T-helper 22 cell (primary cell): Measurements from ENCODE around the gene RAB11FIP3.
"Not testable (repeated sequence)": the region's sequence is repeated elsewhere in the genome, so short reads cannot be mapped to it uniquely, and the experiment has no call there.

Source experiments
- DNase-seq: peaks from one replicate; pipeline ENCODE4 v3.0.0-alpha.2; 2020; ENCODE audit warnings: low read depth

RAB11FIP3 gene

DNA sequence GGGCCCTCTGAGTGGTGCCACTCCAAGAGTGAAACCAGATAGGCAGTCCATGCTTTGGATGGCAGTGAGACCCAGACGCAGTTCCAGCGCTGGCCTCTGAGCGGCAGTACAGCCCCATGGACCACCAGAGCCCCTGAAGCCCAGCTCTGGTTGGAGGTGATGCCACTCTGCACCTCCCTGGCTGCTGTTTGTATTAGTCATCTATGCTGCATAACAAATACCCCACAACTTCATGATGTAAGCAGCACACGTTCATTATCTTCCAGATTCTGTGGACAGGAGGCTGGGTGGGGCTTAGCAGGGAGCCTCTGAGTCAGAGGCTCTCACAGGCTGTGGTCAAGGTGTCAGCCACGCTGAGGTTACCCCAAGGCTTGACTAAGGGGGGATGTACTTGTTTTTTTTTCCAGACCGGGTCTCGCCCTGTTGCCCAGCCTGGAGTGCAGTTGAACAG is 33.5 kb upstream of the RAB11FIP3 start:
- peak; percentile 29 for DNase-seq

DNA sequence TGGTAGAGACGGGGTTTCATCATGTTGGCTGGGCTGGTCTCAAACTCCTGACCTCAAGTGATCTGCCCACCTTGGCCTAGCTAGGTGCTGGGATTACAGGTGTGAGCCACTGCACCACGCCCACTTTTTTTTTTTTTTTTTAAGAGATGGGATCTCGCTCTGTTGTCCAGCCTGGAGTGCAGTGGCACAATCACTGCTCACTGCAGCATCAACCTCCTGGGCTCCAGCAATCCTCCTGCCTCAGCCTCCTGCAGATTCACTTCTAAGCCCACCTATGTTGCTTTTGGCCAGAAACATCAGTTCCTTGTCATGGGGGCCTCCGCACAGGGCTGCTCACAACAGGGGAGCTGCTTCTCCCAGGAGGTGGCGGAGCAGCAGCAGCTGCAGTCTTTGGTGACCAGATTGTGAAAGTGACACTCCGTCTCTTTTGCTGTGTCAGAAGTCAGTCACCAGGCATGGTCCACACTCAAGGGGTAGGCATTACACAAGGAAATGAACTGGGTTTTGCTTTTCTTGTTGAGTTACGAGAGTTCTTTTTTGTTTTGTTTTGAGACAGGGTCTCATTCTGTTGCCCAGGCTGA is 32.9 kb upstream of the RAB11FIP3 start:
- no peak for DNase-seq

DNA sequence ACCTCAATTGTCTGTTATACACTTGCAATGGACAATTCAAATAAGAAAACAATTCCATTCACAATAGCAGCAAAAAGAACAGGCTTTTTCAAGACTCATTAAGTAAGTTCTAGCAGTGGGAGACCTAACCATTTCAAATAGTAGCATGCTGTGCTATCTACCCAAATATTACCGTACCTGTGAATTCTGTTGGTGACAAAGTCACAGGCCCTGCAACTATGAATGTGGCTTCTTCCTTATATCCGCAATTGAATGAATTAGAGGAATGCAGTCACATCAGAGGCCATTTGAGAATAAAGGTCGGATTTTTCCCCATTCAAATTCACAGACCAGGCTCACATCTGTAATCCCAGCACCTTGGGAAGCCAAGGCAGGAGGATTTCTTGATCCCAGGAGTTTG is 29.2 kb upstream of the RAB11FIP3 start:
- DNase-seq, result no peak

DNA sequence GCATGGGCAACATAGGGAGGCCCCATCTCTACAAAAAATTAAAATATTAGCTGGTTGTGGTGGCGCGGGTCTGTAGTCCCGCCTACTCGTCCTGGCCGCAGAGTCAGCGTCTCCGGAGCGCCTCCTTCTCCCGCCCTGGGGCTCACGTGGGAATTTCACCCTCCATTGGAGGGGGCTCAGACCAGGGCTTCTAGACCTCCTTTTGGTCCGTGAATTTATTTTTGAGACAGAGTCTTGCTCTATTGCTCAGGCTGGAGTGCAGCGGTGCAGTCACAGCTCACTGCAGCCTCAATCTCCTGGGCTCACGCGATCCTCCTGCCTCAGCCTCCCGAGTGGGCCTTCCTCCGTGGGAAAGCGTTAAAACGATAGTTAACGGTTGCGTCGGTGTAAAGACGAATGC is 28.8 kb upstream of the RAB11FIP3 start:
- no peak for DNase-seq

DNA sequence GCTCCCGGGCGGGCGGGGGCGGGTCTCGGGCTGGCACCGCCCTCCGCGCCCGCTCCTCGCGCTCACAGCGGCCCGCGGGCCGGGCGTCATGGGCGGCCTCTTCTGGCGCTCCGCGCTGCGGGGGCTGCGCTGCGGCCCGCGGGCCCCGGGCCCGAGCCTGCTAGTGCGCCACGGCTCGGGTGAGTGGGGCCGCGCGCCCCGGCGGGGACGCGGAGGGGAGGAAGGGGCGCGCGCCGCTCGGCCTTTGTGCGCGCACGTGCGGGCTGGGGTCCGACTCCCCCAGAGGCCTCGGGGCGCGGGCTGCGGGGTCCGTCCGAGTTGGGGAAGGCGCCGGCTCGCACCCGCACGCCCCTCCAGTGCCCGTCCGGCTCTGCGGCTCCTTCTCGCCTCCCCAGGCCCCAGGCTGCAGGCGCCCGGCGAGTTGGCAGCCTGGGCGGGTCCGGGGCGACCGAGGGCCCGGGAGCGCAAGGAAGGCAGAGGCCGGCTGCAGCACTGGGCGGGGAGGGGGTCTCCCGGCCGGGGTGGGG is 28.3 kb upstream of the RAB11FIP3 start, which contains the start of gene NME4:
Gene NME4 (plus strand): TSS at position 65 of the 527 bp plus-strand sequence. CDS start 24 bp downstream, at position 89.
- no peak for DNase-seq

DNA sequence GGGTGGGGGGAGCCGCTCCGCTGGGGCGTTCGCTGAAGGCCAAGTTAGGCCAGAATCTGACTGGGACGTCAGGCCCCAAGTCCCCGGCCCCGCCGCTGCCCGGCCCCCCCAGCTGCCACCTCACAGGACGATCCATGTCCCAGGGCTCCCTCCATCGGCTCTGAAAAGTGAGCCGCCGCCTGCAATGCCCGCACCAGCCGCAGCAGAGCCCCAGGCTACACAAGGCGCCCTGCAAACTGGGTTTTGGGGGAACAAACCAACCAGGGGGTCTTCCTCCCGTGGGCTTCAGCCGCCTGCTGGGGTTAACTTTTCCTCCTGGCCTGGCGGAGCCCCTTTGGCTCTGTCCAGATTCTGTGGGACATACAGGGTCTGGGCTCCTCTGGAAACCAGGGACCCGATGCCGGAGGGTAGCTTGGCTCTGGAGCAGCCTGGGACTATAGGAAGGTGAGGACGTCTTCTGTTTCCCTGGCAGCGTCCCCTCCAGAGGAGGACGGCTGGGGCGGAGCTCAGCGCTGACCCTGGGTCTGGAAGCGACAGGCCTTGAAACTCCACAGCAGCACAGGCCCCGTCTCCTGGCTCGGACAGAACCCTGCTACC is 27.6 kb upstream of the RAB11FIP3 start:
- DNase-seq, result no peak

DNA sequence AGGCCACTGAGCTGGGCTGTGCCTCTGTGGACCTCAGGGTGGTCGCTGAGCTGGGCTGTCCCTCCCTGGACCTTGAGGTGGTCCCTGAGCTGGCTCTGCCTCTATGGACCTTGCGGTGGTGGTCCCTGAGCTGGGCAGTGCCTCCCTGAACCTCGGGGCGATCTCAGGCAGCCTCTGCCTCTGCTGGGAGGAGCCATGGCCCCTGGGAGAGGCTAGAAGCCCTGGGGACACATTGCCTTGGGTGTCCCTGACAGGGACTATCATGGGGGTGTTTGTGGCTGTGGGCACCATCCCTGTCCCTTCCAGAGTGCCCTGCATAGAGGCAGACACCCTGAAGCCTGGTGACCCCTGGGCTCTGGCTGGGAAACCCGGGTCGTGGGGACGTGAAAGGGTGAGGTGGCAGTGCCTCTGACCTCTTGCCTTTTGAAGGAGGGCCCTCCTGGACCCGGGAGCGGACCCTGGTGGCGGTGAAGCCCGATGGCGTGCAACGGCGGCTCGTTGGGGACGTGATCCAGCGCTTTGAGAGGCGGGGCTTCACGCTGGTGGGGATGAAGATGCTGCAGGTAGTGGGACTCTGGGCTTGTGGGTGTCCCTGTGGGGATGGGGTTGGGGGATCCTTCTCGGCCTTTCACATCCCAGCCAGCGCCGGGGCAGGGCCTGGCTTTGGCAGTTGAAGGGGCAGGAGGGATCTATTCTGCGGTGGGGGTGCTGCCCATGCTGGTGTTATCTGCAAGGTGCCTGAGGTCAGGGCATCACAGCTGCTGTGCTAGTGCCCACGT is 26.7 kb upstream of the RAB11FIP3 start:
- no peak for DNase-seq

DNA sequence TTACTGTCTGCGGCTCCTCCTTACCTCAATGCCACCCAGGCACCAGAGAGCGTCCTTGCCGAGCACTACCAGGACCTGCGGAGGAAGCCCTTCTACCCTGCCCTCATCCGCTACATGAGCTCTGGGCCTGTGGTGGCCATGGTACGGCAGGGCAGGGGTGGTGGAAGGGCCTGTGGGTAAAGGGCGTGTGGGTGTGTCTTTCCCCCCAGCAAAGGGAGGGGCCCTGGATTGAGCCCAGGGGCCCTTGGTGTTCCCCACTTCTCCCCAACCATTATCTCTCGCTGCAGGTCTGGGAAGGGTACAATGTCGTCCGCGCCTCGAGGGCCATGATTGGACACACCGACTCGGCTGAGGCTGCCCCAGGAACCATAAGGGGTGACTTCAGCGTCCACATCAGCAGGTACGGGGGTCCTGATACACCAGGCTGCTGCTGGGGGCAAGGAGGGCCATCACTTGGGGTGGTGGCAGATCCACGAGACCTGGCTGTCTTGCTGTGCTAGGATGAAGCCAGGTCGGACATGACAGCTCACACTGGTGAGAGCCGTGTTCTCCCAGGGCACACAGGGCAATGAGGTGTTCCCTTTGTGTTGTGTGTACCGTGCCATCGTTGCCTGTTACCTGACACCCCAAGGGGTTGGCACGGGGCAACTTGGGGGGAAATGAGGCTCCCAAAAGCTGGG is 26.0 kb upstream of the RAB11FIP3 start:
- no peak for DNase-seq

DNA sequence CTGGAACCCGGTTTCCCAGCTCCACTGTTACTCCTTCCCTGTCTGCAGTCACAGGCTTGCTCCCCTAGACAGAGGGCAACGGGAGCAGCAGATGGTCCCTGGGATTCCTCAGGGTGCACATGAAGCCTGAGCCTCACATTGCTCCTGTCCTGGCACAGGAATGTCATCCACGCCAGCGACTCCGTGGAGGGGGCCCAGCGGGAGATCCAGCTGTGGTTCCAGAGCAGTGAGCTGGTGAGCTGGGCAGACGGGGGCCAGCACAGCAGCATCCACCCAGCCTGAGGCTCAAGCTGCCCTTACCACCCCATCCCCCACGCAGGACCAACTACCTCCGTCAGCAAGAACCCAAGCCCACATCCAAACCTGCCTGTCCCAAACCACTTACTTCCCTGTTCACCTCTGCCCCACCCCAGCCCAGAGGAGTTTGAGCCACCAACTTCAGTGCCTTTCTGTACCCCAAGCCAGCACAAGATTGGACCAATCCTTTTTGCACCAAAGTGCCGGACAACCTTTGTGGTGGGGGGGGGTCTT is 25.3 kb upstream of the RAB11FIP3 start:
- DNase-seq, result no peak

DNA sequence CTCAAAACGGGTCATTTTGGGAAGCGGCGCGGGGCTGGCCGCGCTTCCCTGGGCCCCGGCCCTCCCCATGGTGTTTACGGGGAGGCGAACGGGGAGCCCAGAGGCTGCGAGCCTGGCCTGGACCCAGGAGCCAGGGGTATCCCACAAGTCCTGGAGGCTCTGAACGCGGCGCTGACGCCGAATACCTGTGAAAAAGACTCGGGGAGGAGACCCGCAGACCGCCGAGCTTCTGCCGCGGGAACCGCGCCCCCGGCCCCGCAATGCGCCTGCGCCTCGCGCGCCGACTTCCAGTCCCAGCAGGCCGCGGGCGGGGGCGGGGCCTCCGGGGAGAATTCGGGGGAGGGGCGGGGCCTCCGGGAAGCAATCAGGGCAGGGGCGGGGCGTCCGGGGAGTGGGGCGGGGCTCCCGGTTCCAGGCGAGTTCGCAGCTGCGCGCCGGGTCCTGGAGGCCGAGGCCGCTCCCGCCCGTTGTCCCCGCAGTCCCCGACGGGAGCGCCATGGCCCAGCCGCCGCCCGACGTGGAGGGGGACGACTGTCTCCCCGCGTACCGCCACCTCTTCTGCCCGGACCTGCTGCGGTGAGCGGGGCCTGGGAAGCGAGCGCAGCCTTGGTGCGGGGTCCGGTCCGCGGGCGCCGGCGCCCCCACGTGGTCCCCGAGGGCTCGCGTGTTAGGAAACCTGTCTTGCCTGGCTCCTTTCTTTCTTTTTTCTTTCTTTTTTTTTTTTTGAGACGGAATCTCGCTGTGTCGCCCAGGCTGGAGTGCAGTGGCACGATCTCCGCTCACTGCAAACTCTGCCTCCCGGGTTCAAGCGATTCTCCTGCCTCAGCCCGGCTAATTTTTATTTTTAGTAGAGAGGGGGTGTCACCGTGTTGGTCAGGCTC is 23.7 kb upstream of the RAB11FIP3 start, which contains the start of gene DECR2:
Gene DECR2 (plus strand): TSS at position 418 of the 881 bp plus-strand sequence. CDS start 79 bp downstream, at position 497.
- peak; percentile 94 for DNase-seq

DNA sequence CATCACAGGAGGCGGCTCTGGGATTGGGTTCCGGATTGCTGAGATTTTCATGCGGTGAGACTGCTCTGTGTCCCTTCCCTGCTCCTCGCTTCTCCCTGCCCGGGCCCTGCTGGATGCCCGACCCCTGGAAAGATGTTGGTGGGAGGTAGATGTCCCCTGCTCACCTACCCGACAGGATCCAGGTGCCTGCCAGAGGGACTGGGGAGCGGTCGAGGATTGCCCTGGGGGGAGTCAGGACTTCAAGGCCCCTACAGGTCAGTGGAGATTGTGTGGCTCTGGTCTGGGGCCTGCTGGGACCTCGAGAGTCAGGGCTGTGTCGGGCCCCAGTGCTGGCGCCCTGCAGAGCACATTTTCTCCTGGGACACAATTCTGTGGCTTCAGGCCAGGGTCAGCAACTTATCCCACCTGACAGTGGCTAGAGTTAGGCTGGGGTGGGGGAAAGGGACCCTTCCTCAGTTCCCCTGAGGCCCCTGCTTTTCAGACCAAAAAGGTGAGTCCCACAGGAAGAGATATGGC is 20.4 kb upstream of the RAB11FIP3 start:
- DNase-seq, result no peak

DNA sequence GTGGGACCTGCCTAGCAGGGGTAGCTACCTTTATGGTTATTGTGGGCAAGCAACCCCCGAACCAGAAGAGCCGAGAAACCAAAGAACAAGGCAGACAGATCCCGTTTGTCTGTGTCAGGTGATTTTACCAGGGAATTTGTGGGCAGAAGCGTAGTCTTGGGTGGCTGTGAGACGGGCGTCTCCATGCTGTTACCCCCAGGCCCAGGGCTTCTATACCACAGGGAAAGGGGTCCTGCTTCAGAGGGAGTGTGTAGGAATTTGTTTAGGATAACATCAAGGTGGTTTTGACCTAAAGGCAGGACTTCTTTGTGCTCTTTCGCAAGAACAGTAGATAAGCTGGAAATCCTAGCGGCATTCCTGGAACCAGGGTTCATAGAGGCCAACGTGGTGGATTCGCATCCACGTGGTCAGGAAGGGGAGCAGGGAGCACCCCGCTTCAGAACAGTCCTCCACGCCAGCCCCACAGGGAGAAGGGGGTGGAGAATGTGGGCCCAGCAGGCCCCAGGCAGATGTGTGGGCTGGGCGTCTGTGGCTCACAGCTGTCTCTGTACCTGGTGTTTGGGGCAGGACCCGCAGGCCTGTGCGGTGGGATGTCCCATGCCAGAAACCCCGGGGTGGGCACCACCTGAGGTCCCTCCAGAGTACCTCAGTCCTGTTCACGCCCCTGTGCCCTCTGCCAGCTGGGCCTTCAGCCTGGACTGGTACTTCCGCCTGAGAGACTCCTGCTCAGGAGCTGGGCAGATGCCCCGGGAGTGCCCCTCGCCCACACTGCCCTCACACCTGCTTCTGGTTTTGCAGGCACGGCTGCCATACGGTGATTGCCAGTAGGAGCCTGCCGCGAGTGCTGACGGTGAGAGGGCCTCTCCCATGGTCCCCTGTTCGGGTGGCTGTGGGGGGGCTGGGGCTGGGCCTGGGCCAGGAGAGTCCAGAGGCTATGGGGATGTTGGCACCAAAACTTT is 19.6 kb upstream of the RAB11FIP3 start:
- DNase-seq, result no peak

DNA sequence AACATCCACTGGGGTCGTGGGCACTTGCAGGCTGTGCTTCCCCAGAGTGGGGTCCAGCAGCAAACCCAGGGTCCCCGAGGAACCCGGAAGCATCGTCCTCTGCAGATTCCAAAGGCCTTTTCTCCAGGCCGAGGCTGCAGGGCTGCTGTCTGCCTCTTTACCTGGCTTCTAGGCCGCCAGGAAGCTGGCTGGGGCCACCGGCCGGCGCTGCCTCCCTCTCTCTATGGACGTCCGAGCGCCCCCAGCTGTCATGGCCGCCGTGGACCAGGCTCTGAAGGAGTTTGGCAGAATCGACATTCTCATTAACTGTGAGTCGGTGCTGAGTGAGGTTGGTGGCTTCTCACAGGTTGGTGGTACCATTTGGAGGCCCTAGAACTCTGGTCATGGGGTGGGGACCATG is 18.2 kb upstream of the RAB11FIP3 start:
- no peak for DNase-seq

DNA sequence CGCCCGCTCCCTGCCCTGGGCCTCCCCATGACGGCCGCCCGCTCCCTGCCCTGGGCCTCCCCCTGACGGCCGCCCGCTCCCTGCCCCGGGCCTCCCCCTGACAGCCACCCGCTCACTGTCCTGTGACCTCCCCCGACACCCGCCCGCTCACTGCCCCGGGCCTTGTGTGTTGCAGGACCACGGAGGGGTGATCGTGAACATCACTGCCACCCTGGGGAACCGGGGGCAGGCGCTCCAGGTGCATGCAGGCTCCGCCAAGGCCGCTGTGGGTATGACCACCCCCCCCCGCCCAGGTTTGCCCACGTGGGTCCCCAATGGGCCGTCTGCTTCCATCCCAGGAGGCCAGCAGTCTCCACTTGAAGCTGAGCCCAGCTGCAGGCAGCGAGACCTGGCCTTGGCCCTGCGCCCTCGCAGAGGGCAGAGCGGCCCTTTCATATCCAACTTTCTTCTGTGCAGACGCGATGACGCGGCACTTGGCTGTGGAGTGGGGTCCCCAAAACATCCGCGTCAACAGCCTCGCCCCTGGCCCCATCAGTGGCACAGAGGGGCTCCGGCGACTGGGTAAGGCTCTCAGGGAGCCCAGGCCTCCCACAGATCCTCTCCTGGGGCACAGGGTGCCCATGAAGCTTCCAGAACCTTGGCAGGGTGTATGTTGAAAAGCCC is 14.8 kb upstream of the RAB11FIP3 start:
- no peak for DNase-seq

DNA sequence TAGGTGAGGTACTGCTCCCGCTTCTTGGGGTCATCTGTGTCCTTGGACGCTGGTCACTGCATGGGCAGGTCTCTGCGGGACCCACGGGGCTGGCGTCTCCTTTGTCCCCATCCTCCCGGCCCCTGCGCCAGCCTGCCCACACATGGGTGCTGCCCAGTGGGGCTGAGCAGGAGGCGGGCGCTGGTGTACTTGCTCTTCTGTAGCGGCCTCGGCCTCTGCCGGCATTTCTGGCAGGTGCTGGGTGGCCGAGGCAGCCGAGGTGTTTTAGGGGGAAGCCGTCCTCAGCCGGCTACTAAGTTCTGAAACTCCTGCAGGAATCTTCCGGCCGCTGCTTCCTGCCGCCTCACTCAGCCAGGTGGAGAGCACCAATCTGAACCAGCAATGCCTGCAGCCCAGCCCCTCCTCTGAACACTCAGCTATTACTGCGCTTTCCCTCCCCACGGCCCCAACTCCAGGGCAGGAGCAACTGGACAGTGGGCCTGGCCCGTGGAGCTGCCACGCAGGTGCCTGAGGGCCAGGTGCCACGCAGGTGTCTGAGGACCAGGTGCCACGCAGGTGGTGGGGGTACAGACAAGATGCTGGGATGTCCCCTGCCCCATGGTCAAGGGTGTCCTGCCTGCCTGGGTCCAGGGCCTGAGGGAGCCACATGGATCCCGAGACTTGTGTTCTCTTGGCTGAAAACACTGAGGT is 13.7 kb upstream of the RAB11FIP3 start:
- DNase-seq, result no peak

DNA sequence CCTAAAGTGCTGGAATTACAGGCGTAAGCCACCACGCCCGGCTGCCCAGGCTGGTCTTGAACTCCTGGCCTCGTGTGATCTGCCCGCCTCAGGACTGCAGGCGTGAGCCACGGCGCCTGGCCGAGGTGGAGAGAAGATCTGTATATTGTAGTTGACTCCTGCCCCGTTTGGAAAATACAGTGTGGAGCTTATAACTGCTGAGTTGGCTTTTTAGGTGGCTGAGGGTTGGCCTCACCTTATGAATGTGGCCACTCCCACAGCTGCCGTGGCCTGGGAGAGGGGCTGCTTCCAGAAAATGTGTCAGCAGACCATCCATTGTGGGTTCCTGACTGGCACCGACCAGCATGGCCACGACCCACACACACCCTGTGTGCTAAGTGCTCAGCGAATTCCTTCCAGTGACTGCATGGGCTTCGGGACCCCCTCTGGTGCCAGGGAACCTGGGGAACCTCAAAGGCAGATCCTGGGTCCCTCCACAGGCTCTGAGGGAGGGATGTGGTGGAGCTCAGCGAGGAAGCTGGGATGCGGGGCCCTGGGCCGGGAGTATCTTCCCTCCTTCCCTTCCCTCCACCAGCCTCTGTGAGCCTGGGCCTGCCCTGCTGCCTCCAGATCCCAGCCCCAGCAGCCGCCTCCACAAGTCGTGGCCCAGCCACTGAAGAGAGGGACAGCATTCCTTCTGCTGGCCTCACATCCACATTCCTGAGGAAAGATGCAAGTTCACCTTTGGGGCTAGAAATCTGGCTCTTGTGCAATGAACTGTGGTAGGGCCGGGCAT is 10.9 kb upstream of the RAB11FIP3 start:
- DNase-seq, result no peak

DNA sequence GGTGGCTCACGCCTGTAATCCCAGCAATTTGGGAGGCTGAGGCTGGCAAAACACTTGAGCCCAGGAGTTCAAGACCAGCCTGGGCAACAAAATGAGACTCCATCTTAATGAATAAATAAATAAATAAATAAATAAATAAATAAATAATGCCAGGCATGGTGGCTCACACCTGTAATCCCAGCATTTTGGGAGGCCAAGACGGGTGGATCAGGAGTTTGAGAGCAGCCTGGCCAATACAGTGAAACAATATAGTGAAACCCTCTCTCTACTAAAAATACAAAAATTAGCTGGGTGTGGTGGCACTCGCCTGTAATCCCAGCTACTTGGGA is 10.3 kb upstream of the RAB11FIP3 start:
- not testable (repeated sequence) for DNase-seq

DNA sequence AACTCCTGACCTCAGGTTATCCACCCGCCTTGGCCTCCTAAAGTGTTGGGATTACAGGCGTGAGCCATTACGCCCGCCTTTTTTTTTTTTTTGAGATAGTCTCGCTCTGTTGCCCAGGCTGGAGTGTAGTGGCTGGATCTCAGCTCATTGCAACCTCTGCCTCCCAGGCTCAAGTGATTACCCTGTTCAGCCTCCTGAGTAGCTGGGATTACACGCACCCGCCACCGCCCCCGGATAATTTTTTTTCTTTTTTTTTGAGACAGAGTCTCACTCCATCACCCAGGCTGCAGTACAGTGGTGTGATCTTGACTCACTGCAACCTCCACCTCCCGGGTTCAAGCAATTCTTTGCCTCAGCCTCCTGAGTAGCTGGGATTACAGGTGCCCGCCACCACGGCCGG is 3.3 kb upstream of the RAB11FIP3 start:
- not testable (repeated sequence) for DNase-seq
